ENCODE data around the gene HMGCR.

Gene HMGCR

GRCh38 chr5:75381456-75381855 is 44.4 kb downstream of the HMGCR start:
- Mint-ChIP-seq H3K9me3 (no peaks in the 10 kb centered on the region), H3K4me3 (no peak overlapping the region), H3K27me3 (ENCODE audit: low read depth, poor library complexity) (no peaks in the 10 kb centered on the region), H3K36me3 (ENCODE audit: low read depth) (peaks cover 29% of the 10 kb centered on the region), H3K4me1 (no peaks in the 10 kb centered on the region), H3K27ac (no peak overlapping the region)
- no peak for TF ChIP-seq CTCF (IDR thresholded peaks at IDR 0.05)
- no peak for DNase-seq

- Mint-ChIP-seq H3K4me1 (no peaks in the 10 kb centered on the region), H3K27ac (no peak overlapping the region), H3K4me3 (no peak overlapping the region), H3K36me3 (ENCODE audit: low read depth) (peaks cover 34% of the 10 kb centered on the region), H3K27me3 (ENCODE audit: low read depth, poor library complexity) (no peaks in the 10 kb centered on the region), H3K9me3 (no peaks in the 10 kb centered on the region)
- no peak for DNase-seq
- TF ChIP-seq CTCF (IDR thresholded peaks at IDR 0.05) = no peak
Measured at GRCh38 chr5:75384218-75384617, 47.2 kb downstream of the HMGCR start.

GRCh38 chr5:75387806-75388205 is 50.8 kb downstream of the HMGCR start:
- peaks cover 3% of the 10 kb centered on the region for H3K27me3 Mint-ChIP-seq (ENCODE audit: low read depth, poor library complexity)

GRCh38 chr5:75389430-75389829 is 52.4 kb downstream of the HMGCR start:
- no peak overlapping the region for H3K27ac Mint-ChIP-seq
- peaks cover 19% of the 10 kb centered on the region for H3K36me3 Mint-ChIP-seq (ENCODE audit: low read depth)
- peaks cover 3% of the 10 kb centered on the region for H3K27me3 Mint-ChIP-seq (ENCODE audit: low read depth, poor library complexity)
- H3K4me3 Mint-ChIP-seq = no peak overlapping the region
- no peak for DNase-seq
- H3K9me3 Mint-ChIP-seq = no peaks in the 10 kb centered on the region
- H3K4me1 Mint-ChIP-seq = no peaks in the 10 kb centered on the region
- TF ChIP-seq CTCF (IDR thresholded peaks at IDR 0.05) = no peak

More at GRCh38 chr5:75387806-75388205, 50.8 kb downstream of the HMGCR start:
- no peak overlapping the region for H3K4me3 Mint-ChIP-seq
- H3K27ac Mint-ChIP-seq = peak overlapping the region; percentile 62
- DNase-seq = no peak
- H3K9me3 Mint-ChIP-seq = no peaks in the 10 kb centered on the region
- H3K36me3 Mint-ChIP-seq (ENCODE audit: low read depth) = peaks cover 22% of the 10 kb centered on the region
- TF ChIP-seq CTCF (IDR thresholded peaks at IDR 0.05) = no peak
- H3K4me1 Mint-ChIP-seq = no peaks in the 10 kb centered on the region

GRCh38 chr5:75395277-75395676 is 58.3 kb downstream of the HMGCR start:
- H3K4me1 Mint-ChIP-seq = no peaks in the 10 kb centered on the region
- peaks cover 12% of the 10 kb centered on the region for H3K36me3 Mint-ChIP-seq (ENCODE audit: low read depth)
- peaks cover 3% of the 10 kb centered on the region for H3K27me3 Mint-ChIP-seq (ENCODE audit: low read depth, poor library complexity)
- TF ChIP-seq CTCF (IDR thresholded peaks at IDR 0.05) = no peak
- peak; percentile 6 for DNase-seq
- H3K9me3 Mint-ChIP-seq = no peaks in the 10 kb centered on the region
- no peak overlapping the region for H3K27ac Mint-ChIP-seq
- no peak overlapping the region for H3K4me3 Mint-ChIP-seq

- Mint-ChIP-seq H3K27me3 (ENCODE audit: low read depth, poor library complexity) (no peaks in the 10 kb centered on the region), H3K4me1 (no peaks in the 10 kb centered on the region), H3K4me3 (no peak overlapping the region), H3K36me3 (ENCODE audit: low read depth) (peaks cover 43% of the 10 kb centered on the region), H3K9me3 (no peaks in the 10 kb centered on the region), H3K27ac (no peak overlapping the region)
- no peak for TF ChIP-seq CTCF (IDR thresholded peaks at IDR 0.05)
- DNase-seq = no peak
Measured at GRCh38 chr5:75405296-75405695, 68.3 kb downstream of the HMGCR start.

All from nephron progenitor cell (in vitro differentiated cells).